ENCODE results near the gene SPATA21.
A peak's percentile ranks its signal among the peaks of the same experiment; 100 is the strongest.
"Not testable (repeated sequence)": the region's sequence is repeated elsewhere in the genome, so short reads cannot be mapped to it uniquely, and the experiment has no call there.

The SPATA21 gene

DNA sequence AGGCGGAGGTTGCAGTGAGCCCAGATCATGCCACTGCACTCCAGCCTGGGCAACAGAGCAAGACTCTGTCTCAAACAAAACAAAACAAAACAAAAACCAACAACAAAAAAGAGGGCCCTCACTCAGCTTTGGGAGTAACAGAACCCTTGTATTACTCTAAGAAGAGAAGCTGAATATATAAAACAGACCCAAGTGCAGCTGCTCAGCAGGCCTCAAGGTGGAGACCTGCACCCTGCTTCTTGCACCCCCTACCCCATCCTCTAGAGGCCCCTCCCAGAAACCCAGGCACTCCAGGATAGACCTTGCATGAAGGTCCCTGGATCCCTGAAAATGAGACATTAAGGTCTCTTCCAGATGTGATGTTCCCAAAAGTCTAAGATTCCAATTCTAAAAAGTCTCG, 37.7 kb upstream of the SPATA21 start:
- TF ChIP-seq, protein P1, sequence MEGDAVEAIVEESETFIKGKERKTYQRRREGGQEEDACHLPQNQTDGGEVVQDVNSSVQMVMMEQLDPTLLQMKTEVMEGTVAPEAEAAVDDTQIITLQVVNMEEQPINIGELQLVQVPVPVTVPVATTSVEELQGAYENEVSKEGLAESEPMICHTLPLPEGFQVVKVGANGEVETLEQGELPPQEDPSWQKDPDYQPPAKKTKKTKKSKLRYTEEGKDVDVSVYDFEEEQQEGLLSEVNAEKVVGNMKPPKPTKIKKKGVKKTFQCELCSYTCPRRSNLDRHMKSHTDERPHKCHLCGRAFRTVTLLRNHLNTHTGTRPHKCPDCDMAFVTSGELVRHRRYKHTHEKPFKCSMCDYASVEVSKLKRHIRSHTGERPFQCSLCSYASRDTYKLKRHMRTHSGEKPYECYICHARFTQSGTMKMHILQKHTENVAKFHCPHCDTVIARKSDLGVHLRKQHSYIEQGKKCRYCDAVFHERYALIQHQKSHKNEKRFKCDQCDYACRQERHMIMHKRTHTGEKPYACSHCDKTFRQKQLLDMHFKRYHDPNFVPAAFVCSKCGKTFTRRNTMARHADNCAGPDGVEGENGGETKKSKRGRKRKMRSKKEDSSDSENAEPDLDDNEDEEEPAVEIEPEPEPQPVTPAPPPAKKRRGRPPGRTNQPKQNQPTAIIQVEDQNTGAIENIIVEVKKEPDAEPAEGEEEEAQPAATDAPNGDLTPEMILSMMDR (IDR thresholded peaks at IDR 0.05; ENCODE audit: extremely low read depth, insufficient read depth, missing control alignments) = peak; percentile 19
- in situ Hi-C loops (cut with MboI; ENCODE audit: low pct_unique_long_range_greater_than_20kb, low sequenced_read_pairs, unreplicated experiment); DNase-seq (ENCODE audit: low spot score): not testable (repeated sequence)

DNA sequence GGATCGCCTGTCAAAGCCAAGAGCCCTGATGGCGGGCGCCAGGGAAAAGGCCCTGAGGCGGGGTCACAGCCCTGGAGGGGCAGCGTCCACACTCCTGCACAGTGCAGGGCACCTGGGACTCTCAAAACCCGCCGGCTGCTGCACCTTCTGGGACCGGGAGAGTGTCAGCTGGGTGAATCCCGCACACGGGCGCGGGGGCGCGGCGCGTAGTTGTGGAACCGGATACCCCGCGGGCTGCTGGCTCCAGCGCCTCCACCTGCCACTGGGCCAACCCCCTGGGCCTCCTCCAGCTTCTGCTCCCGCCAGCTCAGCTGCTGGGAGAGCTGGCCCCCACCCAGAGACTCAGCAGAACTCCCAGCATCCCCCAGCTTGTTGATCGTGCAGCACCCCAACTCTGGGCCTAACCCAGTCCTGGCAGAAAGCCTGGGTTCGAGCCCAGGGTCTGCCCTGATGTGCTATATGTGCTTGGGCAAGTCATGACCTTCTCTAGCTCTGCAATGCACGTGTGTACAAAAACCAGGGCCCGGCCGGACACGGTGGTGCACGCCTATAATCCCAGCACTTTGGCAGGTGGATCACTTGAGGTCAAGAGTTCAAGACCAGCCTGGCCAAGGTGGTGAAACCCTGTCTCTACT, 37.1 kb upstream of the SPATA21 start:
- TF ChIP-seq, protein P1 (IDR thresholded peaks at IDR 0.05; ENCODE audit: extremely low read depth, insufficient read depth, missing control alignments) = no peak
- DNase-seq (ENCODE audit: low spot score) = no peak
- in situ Hi-C loops (cut with MboI; ENCODE audit: low pct_unique_long_range_greater_than_20kb, low sequenced_read_pairs, unreplicated experiment) = no loop called here

DNA sequence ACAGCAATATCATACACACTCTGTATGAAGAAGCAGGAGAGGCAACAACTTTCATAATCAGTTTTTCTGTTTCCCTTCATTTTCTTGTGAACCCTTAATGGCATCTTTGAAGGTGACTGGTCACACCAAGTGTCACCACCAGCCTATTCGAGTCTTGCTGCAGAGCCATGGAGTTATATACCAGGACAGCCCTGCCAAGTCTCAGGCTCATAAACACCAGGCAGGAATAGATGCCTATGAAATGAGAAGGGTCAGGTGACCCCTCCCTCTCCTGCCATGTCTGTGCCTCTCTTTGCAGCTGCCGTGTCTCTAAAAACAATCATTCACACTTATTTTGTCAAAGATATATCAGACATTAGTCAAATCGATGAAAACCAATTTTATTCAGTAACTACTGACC, 31.3 kb upstream of the SPATA21 start:
- in situ Hi-C loops (cut with MboI; ENCODE audit: low pct_unique_long_range_greater_than_20kb, low sequenced_read_pairs, unreplicated experiment) = loop anchor here (10.0 kb wide), 1 partner anchor 136 kb away; no protein-coding TSS in a partner anchor
- no peak for DNase-seq (ENCODE audit: low spot score)
- TF ChIP-seq, protein P1 (IDR thresholded peaks at IDR 0.05; ENCODE audit: extremely low read depth, insufficient read depth, missing control alignments) = no peak

DNA sequence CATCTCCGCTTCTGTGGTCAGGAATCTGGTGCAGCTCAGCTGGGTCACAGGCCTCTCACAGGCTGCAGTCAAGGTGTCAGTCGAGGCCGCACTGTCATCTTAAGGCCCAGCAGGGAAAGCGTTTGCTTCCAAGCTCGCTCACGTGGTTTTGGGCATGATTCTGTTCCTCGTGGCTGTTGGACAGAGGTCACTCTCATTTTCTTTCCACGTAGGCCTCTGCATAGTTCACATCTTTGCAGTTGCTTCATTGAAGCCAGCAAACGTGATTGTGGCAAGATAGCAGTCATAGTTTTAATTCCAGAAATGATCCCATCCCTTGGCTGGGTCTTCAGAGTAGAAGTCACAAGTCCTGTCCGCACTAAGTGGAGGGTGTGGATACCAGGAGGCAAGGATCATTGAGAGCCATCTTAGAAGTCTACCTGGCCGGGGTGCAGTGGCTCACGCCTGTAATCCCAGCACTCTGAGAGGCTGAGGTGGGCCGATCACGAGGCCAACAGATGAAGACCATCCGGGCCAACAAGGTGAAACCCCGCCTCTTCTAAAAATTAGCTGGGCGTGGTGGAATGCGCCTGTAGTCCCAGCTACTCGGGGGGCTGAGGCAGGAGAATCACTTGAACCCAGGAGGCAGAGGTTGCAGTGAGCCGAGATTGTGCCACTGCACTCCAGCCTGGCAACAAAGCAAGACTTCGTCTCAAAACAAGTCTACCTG, 27.8 kb upstream of the SPATA21 start:
- no peak for DNase-seq (ENCODE audit: low spot score)
- in situ Hi-C loops (cut with MboI; ENCODE audit: low pct_unique_long_range_greater_than_20kb, low sequenced_read_pairs, unreplicated experiment) = loop anchor here (10.0 kb wide), 1 partner anchor 140 kb away; no protein-coding TSS in a partner anchor
- TF ChIP-seq, protein P1 (IDR thresholded peaks at IDR 0.05; ENCODE audit: extremely low read depth, insufficient read depth, missing control alignments) = no peak

DNA sequence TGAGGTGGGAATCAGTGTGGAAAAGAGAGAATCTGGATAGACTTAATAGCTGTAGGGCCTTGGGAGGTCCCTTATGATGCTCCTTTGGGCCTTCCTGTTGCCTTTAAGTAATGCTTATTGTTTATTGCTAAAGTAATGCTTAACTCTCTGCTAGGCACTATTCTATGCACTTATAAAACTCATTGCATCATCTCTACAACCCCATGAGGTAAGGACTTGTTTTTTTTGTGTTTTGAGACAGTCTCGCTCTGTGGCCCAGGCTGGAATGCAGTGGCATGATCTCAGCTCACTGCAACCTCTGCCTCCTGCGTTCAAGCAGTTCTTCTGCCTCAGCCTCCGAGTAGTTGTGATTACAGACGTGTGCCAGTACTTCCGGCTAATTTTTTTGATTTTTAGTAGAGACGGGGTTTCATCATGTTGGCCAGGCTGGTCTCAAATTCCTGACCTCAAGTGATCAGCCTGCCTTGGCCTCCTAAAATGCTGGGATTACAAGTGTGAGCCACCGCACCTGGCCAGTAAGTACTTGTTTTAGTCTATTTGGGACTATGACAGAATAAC, 25.6 kb upstream of the SPATA21 start:
- in situ Hi-C loops (cut with MboI; ENCODE audit: low pct_unique_long_range_greater_than_20kb, low sequenced_read_pairs, unreplicated experiment) = loop anchor here (10.0 kb wide), 1 partner anchor 142 kb away; no protein-coding TSS in a partner anchor
- TF ChIP-seq, protein P1 (IDR thresholded peaks at IDR 0.05; ENCODE audit: extremely low read depth, insufficient read depth, missing control alignments) = no peak
- no peak for DNase-seq (ENCODE audit: low spot score)

DNA sequence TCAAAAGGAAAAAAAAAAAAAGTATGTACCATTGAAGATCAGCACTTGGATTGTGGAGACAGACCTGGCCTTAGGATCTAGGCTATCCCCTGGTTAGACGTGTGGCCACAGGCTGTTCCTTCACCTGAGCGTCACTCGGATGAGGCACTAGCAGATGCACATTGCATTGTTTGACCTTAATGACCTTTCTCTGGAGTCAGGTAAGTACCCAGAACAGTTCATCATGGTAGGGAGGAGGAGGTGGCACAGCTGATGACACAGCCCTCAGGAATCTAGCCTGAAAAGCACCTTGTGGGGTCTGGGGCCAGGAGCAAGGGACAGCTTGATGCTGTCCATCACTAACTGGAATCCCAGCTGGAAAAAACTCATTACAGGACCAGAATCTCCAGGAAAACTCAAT, 24.5 kb upstream of the SPATA21 start:
- DNase-seq (ENCODE audit: low spot score) = no peak
- TF ChIP-seq, protein P1 (IDR thresholded peaks at IDR 0.05; ENCODE audit: extremely low read depth, insufficient read depth, missing control alignments) = no peak
- in situ Hi-C loops (cut with MboI; ENCODE audit: low pct_unique_long_range_greater_than_20kb, low sequenced_read_pairs, unreplicated experiment) = loop anchor here (10.0 kb wide), 1 partner anchor 143 kb away; no protein-coding TSS in a partner anchor
